Neural progenitor cell (in vitro differentiated cells): Measurements from ENCODE around the gene TBL1X.

ENCODE experiments used
- CTCF ChIP-seq: fragments of 200-600 bp; sonication (generic); IDR thresholded peaks from 2 replicates; pipeline ENCODE4 v1.5.1; 2017; ENCODE audit warnings: antibody characterized with exemption, mild to moderate bottlenecking
- EZH2 ChIP-seq: fragments of 200-600 bp; sonication (generic); IDR thresholded peaks from 2 replicates; pipeline ENCODE4 v1.6.1; 2017; ENCODE audit warnings: antibody characterized with exemption, mild to moderate bottlenecking, moderate library complexity
- EZH2phosphoT487 ChIP-seq: fragments of 200-600 bp; sonication (generic); IDR thresholded peaks from 2 replicates; pipeline ENCODE4 v1.6.1; 2017; ENCODE audit warnings: antibody characterized with exemption

- TF ChIP-seq CTCF (no peak), EZH2 (no peak), EZH2phosphoT487 (no peak)
Observed at GRCh38 chrX:9534686-9535085, 69.8 kb downstream of the TBL1X start.
